NCI-H1105 treated with DMSO at 0.1 percent for 48 hours (cell line): ENCODE results near the gene CKAP5.
"Not testable (repeated sequence)": the region's sequence is repeated elsewhere in the genome, so short reads cannot be mapped to it uniquely, and the experiment has no call there.

ENCODE experiments used
- DNase-seq: peaks from one replicate; lab custom pipeline; 2025; lab: John Stamatoyannopoulos, UW

CKAP5 gene

GRCh38 chr11:46726206-46726862, 119.7 kb downstream of the CKAP5 start:
- DNase-seq: no peak

- DNase-seq: no peak
Observed at GRCh38 chr11:46725338-46726205, 120.5 kb downstream of the CKAP5 start.

- DNase-seq: no peak
Observed at GRCh38 chr11:46724088-46724487, 122.0 kb downstream of the CKAP5 start.

- no peak for DNase-seq
Observed at GRCh38 chr11:46723359-46723680, 122.8 kb downstream of the CKAP5 start.

GRCh38 chr11:46722566-46723358, 123.3 kb downstream of the CKAP5 start:
- no peak for DNase-seq

GRCh38 chr11:46721286-46721685, 124.8 kb downstream of the CKAP5 start:
- no peak for DNase-seq

GRCh38 chr11:46719543-46720218, 126.4 kb downstream of the CKAP5 start:
- DNase-seq: no peak

- DNase-seq: no peak
Observed at GRCh38 chr11:46719048-46719542, 127.0 kb downstream of the CKAP5 start, which contains the start of gene F2. TSS of gene F2 (plus strand) at chr11:46719213. CDS start at chr11:46719236, 23 bp downstream.

- no peak for DNase-seq
Observed at GRCh38 chr11:46718155-46719019, 127.7 kb downstream of the CKAP5 start.

- DNase-seq: not testable (repeated sequence)
Observed at GRCh38 chr11:46717825-46718154, 128.3 kb downstream of the CKAP5 start.

GRCh38 chr11:46712874-46713576, 133.1 kb downstream of the CKAP5 start:
- DNase-seq: no peak

GRCh38 chr11:46711303-46711702, 134.8 kb downstream of the CKAP5 start:
- DNase-seq: no peak

GRCh38 chr11:46710821-46711269, 135.2 kb downstream of the CKAP5 start:
- DNase-seq: no peak

- not testable (repeated sequence) for DNase-seq
Observed at GRCh38 chr11:46709351-46709750, 136.7 kb downstream of the CKAP5 start.

- no peak for DNase-seq
Observed at GRCh38 chr11:46706886-46707285, 139.2 kb downstream of the CKAP5 start.

GRCh38 chr11:46705070-46705688, 140.9 kb downstream of the CKAP5 start:
- no peak for DNase-seq

- no peak for DNase-seq
Observed at GRCh38 chr11:46701078-46701654, 144.9 kb downstream of the CKAP5 start.

GRCh38 chr11:46700241-46701077, 145.6 kb downstream of the CKAP5 start, which contains the start of the genes ARHGAP1 and ZNF408:
TSS of gene ARHGAP1 (minus strand) at chr11:46700619. CDS start at chr11:46696107, 4,512 bp downstream.
TSS of gene ZNF408 (plus strand) at chr11:46701031. CDS start at chr11:46701048, 17 bp downstream.
- DNase-seq: peak; percentile 97
